Measurements from ENCODE around the gene ITIH2.

- TF ChIP-seq, protein P1, sequence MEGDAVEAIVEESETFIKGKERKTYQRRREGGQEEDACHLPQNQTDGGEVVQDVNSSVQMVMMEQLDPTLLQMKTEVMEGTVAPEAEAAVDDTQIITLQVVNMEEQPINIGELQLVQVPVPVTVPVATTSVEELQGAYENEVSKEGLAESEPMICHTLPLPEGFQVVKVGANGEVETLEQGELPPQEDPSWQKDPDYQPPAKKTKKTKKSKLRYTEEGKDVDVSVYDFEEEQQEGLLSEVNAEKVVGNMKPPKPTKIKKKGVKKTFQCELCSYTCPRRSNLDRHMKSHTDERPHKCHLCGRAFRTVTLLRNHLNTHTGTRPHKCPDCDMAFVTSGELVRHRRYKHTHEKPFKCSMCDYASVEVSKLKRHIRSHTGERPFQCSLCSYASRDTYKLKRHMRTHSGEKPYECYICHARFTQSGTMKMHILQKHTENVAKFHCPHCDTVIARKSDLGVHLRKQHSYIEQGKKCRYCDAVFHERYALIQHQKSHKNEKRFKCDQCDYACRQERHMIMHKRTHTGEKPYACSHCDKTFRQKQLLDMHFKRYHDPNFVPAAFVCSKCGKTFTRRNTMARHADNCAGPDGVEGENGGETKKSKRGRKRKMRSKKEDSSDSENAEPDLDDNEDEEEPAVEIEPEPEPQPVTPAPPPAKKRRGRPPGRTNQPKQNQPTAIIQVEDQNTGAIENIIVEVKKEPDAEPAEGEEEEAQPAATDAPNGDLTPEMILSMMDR (IDR thresholded peaks at IDR 0.05), result no peak
- no peak for TF ChIP-seq POLR2A (IDR thresholded peaks at IDR 0.05)
These were observed 94.5 kb downstream of the ITIH2 start for GRCh38 chr10:7797582-7797981.

Measured in right lobe of liver (tissue), 4 donors.